IPS DF 6.9 (cell line): ENCODE measurements around the gene PNPLA3.

ENCODE experiments used
- DNase-seq: peaks from one replicate; pipeline ENCODE4 v3.0.0-alpha.2; 2013; ENCODE audit warnings: low read depth, low spot score
- H3K27ac ChIP-seq: one replicate; pipeline ENCODE4 v1.5.1; 2013; ENCODE audit warnings: low read length, control low read depth
- H3K27me3 ChIP-seq: 2 replicates; pipeline ENCODE4 v1.6.1; 2013; ENCODE audit warnings: mild to moderate bottlenecking, low read length; ENCODE audit not compliant: control insufficient read depth, insufficient read depth
- H3K36me3 ChIP-seq: 2 replicates; pipeline ENCODE4 v1.6.1; 2013; ENCODE audit warnings: low read length; ENCODE audit not compliant: control insufficient read depth, insufficient read depth
- H3K4me1 ChIP-seq: 2 replicates; pipeline ENCODE4 v1.6.1; 2013; ENCODE audit warnings: low read length; ENCODE audit not compliant: control insufficient read depth, insufficient read depth
- H3K4me3 ChIP-seq: 2 replicates; pipeline ENCODE4 v1.5.1; 2013; ENCODE audit warnings: mild to moderate bottlenecking, low read length
- H3K9me3 ChIP-seq: 2 replicates; pipeline ENCODE4 v1.6.1; 2013; ENCODE audit warnings: low read length, inconsistent platforms; ENCODE audit not compliant: control insufficient read depth, insufficient read depth
- WGBS: extraction: QIAGEN DNeasy Blood & Tissue Kit; methylation state at CpG from one replicate; pipeline ENCODE4 v1.1.7; 2013; ENCODE audit warnings: mixed read lengths, missing lambda C conversion rate; ENCODE audit not compliant: insufficient read length, insufficient coverage; 5-methylcytosine and 5-hydroxymethylcytosine counted together

PNPLA3 gene

DNA sequence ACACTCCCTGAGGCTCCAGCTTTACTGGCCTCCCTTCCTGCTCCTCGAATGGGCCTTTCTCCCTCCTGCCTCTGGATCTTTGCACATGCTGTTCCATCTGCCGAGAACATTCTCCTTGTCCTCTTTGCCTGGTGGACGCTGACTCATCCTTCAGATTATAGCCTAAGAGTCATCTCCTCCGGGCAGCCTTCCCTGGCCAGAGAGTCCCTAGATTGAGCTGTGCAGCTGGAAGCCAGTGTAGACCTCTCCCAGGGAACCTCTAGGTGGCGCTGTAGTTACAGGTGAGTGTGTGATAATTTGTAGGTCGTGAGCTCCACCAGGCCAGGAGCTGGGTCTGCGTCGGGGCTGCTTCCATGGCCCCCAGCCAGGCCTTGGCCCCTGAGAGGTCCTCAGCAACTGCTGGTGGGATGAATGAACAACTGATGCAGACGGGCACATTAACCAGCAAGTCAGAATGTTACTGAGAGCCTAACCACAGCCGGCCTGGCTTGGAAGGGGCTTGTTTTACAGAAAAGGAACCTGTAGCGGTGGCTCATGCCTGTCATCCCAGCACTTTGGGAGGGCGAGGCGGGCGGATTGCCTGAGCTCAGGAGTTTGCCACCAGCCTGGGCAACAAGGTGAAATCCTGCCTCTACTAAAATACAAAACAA lies 40.5 kb upstream of the PNPLA3 start:
- DNase-seq, result peak; percentile 68
- Histone ChIP-seq H3K27ac (no peak overlapping the region), H3K9me3 (no peaks in the 10 kb centered on the region), H3K4me3 (no peak overlapping the region), H3K4me1 (no peaks in the 10 kb centered on the region), H3K27me3 (no peaks in the 10 kb centered on the region), H3K36me3 (no peaks in the 10 kb centered on the region; the same call in 1 of the 2 replicates)
- no CpG with 5 or more reads among the region's 14 CpGs for WGBS

GRCh38 chr22:43883719-43884415 lies 39.7 kb upstream of the PNPLA3 start:
- WGBS, result no CpG with 5 or more reads among the region's 17 CpGs
- Histone ChIP-seq H3K27me3 (no peaks in the 10 kb centered on the region), H3K27ac (no peak overlapping the region), H3K4me3 (no peak overlapping the region), H3K36me3 (no peaks in the 10 kb centered on the region; the same call in 1 of the 2 replicates), H3K9me3 (no peaks in the 10 kb centered on the region), H3K4me1 (no peaks in the 10 kb centered on the region)
- no peak for DNase-seq

DNA sequence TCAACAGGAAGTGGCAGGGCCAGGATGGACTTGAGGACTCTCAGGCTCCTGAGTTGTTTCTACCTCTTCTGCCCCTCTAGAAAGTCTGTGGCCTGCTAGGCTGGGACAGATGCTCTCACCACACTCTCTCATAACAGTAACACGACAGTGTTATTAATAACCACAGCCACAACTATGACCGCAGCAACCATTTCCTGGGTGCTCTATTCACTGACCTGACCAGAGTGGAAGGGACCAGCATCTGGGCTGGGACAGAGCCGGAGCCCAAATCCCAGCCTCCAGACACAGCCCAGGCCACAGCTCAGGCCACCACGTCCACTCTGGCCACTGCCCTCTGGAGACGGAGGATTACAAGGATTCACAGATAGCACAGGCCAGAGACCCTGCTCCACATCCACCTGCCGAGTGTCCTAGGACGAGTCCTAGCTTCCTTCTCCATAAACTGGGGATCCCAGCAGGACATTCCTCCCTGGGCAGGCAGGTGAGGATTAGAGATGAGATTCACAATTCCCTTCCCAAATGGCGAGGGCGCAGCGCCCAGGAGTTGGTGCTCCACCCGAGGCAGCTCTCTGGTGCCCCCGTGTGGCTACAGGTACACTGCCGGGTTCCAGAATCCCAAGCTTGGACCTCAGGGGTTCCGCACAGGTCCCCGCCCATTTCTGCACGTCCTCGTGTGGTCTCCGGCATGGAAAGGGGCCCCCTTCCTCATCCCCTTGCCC lies 38.8 kb upstream of the PNPLA3 start:
- WGBS, result no CpG with 5 or more reads among the region's 18 CpGs
- no peaks in the 10 kb centered on the region; the same call in 1 of the 2 replicates for H3K36me3 ChIP-seq
- H3K9me3 ChIP-seq, result no peaks in the 10 kb centered on the region
- no peaks in the 10 kb centered on the region for H3K27me3 ChIP-seq
- DNase-seq, result peak; percentile 58
- H3K4me1 ChIP-seq, result no peaks in the 10 kb centered on the region
- H3K4me3 ChIP-seq, result no peak overlapping the region
- H3K27ac ChIP-seq, result no peak overlapping the region

- Histone ChIP-seq H3K4me1 (no peaks in the 10 kb centered on the region), H3K27ac (no peak overlapping the region), H3K9me3 (no peaks in the 10 kb centered on the region), H3K27me3 (no peaks in the 10 kb centered on the region), H3K36me3 (no peaks in the 10 kb centered on the region; the same call in 1 of the 2 replicates), H3K4me3 (no peak overlapping the region)
- WGBS, result no CpG with 5 or more reads among the region's 7 CpGs
- no peak for DNase-seq
Measured at GRCh38 chr22:43885319-43885671, 38.3 kb upstream of the PNPLA3 start.

DNA sequence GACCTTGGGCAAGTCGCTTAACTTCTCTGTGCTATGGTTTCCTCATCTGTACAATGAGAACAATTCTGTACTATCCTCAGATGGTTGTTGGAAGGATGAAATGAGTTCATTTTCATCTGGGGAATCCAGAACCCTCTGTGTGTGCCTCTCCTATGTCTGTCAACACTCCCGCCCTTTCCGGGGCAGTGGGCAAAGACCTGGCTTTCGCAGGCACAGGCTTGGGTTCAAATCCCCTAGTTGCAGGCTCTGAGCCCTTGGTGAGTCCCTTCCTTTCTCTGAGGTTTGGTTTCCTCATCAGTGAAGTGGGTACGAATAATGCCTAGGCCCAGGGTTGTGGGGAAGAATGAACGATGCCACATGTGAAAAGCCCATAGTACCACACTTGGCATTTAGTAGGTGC lies 37.8 kb upstream of the PNPLA3 start:
- H3K4me1 ChIP-seq, result peaks cover 3% of the 10 kb centered on the region; the same call in 1 of the 2 replicates
- H3K4me3 ChIP-seq, result no peak overlapping the region
- no CpG with 5 or more reads among the region's 6 CpGs for WGBS
- no peaks in the 10 kb centered on the region; the same call in 1 of the 2 replicates for H3K36me3 ChIP-seq
- no peak for DNase-seq
- H3K9me3 ChIP-seq, result no peaks in the 10 kb centered on the region
- H3K27me3 ChIP-seq, result no peaks in the 10 kb centered on the region
- no peak overlapping the region for H3K27ac ChIP-seq

DNA sequence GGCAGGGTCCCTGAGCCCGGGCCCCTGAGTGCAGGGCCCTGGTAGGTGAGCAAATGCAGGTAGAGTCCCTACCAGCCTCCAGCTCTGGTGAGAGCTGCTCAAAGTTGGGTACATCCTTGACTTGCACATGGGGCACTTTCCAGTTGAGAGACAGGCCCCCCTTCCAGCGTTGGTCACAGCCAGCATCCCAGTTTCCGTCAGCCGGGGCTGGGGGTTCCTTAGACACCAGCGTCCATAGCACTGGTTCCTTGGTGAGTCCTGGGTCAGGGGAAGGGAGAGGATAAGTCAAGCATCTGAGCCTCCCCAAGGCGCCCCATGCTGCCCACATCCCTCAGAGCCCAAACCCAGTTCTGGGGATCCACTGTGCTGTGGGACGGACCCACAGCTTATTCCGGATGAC lies 37.4 kb upstream of the PNPLA3 start:
- no peaks in the 10 kb centered on the region; the same call in 1 of the 2 replicates for H3K36me3 ChIP-seq
- no peaks in the 10 kb centered on the region for H3K9me3 ChIP-seq
- no peak overlapping the region for H3K27ac ChIP-seq
- no peaks in the 10 kb centered on the region for H3K27me3 ChIP-seq
- DNase-seq, result no peak
- WGBS, result no CpG with 5 or more reads among the region's 8 CpGs
- no peak overlapping the region for H3K4me3 ChIP-seq
- peaks cover 5% of the 10 kb centered on the region; the same call in 1 of the 2 replicates for H3K4me1 ChIP-seq

- Histone ChIP-seq H3K36me3 (no peaks in the 10 kb centered on the region), H3K27ac (no peak overlapping the region), H3K9me3 (no peaks in the 10 kb centered on the region), H3K4me3 (no peak overlapping the region), H3K27me3 (no peaks in the 10 kb centered on the region), H3K4me1 (peaks cover 5% of the 10 kb centered on the region; the same call in 1 of the 2 replicates)
- WGBS, result no CpG with 5 or more reads among the region's 4 CpGs
- DNase-seq, result no peak
Measured at GRCh38 chr22:43887391-43887790, 36.2 kb upstream of the PNPLA3 start.

DNA sequence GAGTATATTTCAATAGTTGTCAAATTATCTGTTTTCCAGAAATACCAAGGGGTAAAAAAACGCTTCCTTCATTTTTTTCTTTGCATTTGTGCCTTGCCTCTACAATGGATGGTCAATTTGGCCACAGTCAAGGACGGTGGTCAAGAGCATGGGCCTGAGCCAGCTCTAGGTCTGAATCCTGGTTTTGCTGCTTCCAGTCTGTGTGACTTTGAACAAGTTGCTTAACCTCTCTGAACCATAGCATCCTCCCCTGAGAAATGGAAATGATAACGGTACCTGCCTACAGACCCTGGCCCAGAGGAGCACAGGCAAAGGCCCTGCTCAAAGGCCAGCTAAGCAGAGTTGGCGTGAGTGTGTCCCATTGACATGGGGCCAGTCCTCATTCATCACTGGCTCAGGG lies 34.9 kb upstream of the PNPLA3 start:
- Histone ChIP-seq H3K9me3 (no peaks in the 10 kb centered on the region), H3K36me3 (no peaks in the 10 kb centered on the region), H3K27me3 (no peaks in the 10 kb centered on the region), H3K27ac (no peak overlapping the region), H3K4me3 (no peak overlapping the region), H3K4me1 (peaks cover 5% of the 10 kb centered on the region; the same call in 1 of the 2 replicates)
- no CpG with 5 or more reads among the region's 4 CpGs for WGBS
- DNase-seq, result no peak

DNA sequence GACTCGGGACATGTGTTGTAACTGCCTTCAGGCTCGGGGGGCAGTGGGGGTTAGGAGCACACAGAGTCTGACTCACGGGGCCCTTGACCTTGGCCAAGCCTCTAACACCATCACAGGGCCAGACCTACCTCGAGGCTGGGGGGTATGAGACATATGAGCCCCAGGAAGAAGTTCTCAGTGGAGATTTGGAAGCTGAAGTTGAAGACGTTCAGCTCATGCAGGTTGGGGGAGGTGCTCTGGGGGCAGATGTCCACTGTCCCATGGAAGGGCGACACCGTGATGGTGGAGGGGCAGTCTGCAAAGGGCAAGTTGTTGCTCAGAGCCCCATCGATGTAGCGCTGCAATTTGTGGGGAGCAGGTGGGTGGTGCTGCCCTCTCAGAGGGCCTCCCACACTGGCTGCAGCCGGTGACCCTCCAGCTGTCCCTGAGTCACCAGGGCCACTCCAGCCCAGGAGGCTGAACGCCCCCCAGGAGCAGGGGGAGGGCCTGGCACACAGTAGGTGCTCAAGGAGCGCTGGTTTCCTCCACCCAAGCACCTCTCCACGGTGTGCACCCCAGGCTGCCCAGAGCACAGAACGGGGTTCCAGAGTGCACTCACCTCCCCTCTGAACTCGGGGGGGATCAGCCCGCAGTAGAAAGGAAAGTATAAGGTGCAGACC lies 34.3 kb upstream of the PNPLA3 start:
- H3K36me3 ChIP-seq, result no peaks in the 10 kb centered on the region
- no peak overlapping the region for H3K4me3 ChIP-seq
- peaks cover 5% of the 10 kb centered on the region; the same call in 1 of the 2 replicates for H3K4me1 ChIP-seq
- no peak for DNase-seq
- no CpG with 5 or more reads among the region's 16 CpGs for WGBS
- no peaks in the 10 kb centered on the region for H3K9me3 ChIP-seq
- no peak overlapping the region for H3K27ac ChIP-seq
- no peaks in the 10 kb centered on the region for H3K27me3 ChIP-seq

DNA sequence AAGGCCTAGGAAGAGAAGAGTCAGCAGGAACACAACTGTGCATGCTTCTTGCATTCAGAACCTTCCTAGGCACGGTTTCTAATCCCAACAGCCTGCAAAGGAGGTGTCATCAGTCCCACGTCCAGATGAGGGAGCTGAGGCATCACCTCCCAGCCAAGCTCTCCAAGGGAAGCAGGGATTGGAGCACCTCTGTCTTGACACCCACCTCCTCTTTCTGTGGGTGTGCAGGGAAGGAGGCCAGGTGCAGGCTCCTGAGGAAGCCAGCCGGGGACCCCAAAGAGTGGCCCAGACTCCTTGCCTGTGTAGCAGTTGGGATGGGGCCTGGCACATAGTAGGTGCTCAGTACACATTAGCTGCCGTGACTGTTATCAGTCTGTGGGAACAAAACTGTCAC lies 33.7 kb upstream of the PNPLA3 start:
- H3K9me3 ChIP-seq, result no peaks in the 10 kb centered on the region
- peaks cover 5% of the 10 kb centered on the region; the same call in 1 of the 2 replicates for H3K4me1 ChIP-seq
- H3K4me3 ChIP-seq, result no peak overlapping the region
- no peaks in the 10 kb centered on the region for H3K27me3 ChIP-seq
- H3K27ac ChIP-seq, result no peak overlapping the region
- no peak for DNase-seq
- WGBS, result no CpG with 5 or more reads among the region's 4 CpGs
- no peaks in the 10 kb centered on the region for H3K36me3 ChIP-seq
